Osteocyte (in vitro differentiated cells): Measurements from ENCODE around the gene TAPBPL. TPM values are rescaled to one million over a fixed set of nuclear protein-coding genes. Genes with fewer than 3 reads are reported as not detected.
"Not testable (repeated sequence)": the region's sequence is repeated elsewhere in the genome, so short reads cannot be mapped to it uniquely, and the experiment has no call there.

ENCODE experiments used
- DNase-seq: peaks from one replicate; pipeline ENCODE4 v3.0.0; 2021; ENCODE audit warnings: mixed read lengths; ENCODE audit not compliant: unreplicated experiment; ENCODE audit errors: extremely low spot score
- H3K27ac Mint-ChIP-seq: one replicate; pipeline ENCODE4 v1.8.0; 2021; ENCODE audit warnings: mild to moderate bottlenecking, mixed read lengths; ENCODE audit not compliant: unreplicated experiment
- H3K27me3 Mint-ChIP-seq: one replicate; pipeline ENCODE4 v1.8.0; 2021; ENCODE audit warnings: mixed read lengths; ENCODE audit not compliant: unreplicated experiment
- H3K36me3 Mint-ChIP-seq: one replicate; pipeline ENCODE4 v1.8.0; 2021; ENCODE audit warnings: mixed read lengths; ENCODE audit not compliant: unreplicated experiment
- H3K4me1 Mint-ChIP-seq: one replicate; pipeline ENCODE4 v1.8.0; 2021; ENCODE audit warnings: mixed read lengths; ENCODE audit not compliant: unreplicated experiment
- H3K4me3 Mint-ChIP-seq: one replicate; pipeline ENCODE4 v1.8.0; 2021; ENCODE audit warnings: mild to moderate bottlenecking, moderate library complexity, mixed read lengths; ENCODE audit not compliant: unreplicated experiment
- H3K9me3 Mint-ChIP-seq: one replicate; pipeline ENCODE4 v1.8.0; 2021; ENCODE audit warnings: mixed read lengths; ENCODE audit not compliant: unreplicated experiment
- CTCF ChIP-seq: fragments of 200-600 bp; sonication (generic); IDR thresholded peaks from 2 replicates; pipeline ENCODE4 v1.5.0; 2021; ENCODE audit warnings: antibody characterized with exemption, mild to moderate bottlenecking, moderate library complexity
- total RNA-seq: library from RNA; stranded (reverse); gene quantifications from 2 replicates; pipeline ENCODE4 v1.2.1, GENCODE V29; 2021

The TAPBPL gene
- total RNA-seq, 1 donor from 2014 or later = 13.1 TPM

DNA sequence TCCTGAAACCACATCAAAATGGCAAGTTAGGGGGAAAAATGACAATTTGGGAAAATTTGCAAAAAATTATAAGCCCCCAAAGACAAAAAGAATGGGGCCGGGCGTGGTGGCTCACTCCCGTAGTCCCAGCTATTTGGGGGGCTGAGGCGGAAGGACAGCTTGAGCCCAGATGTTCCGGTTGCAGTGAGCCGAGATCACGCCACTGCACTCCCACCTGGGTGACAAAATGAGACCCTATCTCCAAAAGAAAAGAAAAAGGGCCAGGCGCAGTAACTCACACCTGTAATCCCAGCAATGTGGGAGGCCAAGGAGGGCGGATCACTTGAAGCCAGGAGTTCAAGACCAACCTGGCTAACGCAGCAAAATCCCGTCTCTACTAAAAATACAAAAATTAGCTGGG lies 20.6 kb downstream of the TAPBPL start:
- no peaks in the 10 kb centered on the region for H3K27me3 Mint-ChIP-seq
- peaks cover 51% of the 10 kb centered on the region for H3K4me1 Mint-ChIP-seq
- H3K9me3 Mint-ChIP-seq = no peaks in the 10 kb centered on the region
- no peaks in the 10 kb centered on the region for H3K36me3 Mint-ChIP-seq
- H3K4me3 Mint-ChIP-seq = no peak overlapping the region
- no peak overlapping the region for H3K27ac Mint-ChIP-seq
- no peak for TF ChIP-seq CTCF
- no peak for DNase-seq

- DNase-seq, H3K27me3 Mint-ChIP-seq, H3K4me3 Mint-ChIP-seq, H3K27ac Mint-ChIP-seq, H3K9me3 Mint-ChIP-seq, H3K36me3 Mint-ChIP-seq: not testable (repeated sequence)
- peaks cover 29% of the 10 kb centered on the region for H3K4me1 Mint-ChIP-seq
Measured at GRCh38 chr12:6475233-6475975, 23.6 kb downstream of the TAPBPL start.

- no peak for DNase-seq
- H3K9me3 Mint-ChIP-seq = no peaks in the 10 kb centered on the region
- H3K27ac Mint-ChIP-seq = peak overlapping the region; percentile 85
- TF ChIP-seq CTCF = no peak
- H3K4me3 Mint-ChIP-seq = peak overlapping the region; percentile 2
- H3K4me1 Mint-ChIP-seq = peaks cover 24% of the 10 kb centered on the region
- H3K36me3 Mint-ChIP-seq = peaks cover 1% of the 10 kb centered on the region
- H3K27me3 Mint-ChIP-seq = peaks cover 3% of the 10 kb centered on the region
Measured at GRCh38 chr12:6476489-6476888, 24.6 kb downstream of the TAPBPL start.

GRCh38 chr12:6477601-6478377 lies 25.9 kb downstream of the TAPBPL start:
- H3K27me3 Mint-ChIP-seq, H3K36me3 Mint-ChIP-seq, DNase-seq, H3K27ac Mint-ChIP-seq, H3K9me3 Mint-ChIP-seq, H3K4me3 Mint-ChIP-seq: not testable (repeated sequence)
- peaks cover 24% of the 10 kb centered on the region for H3K4me1 Mint-ChIP-seq

DNA sequence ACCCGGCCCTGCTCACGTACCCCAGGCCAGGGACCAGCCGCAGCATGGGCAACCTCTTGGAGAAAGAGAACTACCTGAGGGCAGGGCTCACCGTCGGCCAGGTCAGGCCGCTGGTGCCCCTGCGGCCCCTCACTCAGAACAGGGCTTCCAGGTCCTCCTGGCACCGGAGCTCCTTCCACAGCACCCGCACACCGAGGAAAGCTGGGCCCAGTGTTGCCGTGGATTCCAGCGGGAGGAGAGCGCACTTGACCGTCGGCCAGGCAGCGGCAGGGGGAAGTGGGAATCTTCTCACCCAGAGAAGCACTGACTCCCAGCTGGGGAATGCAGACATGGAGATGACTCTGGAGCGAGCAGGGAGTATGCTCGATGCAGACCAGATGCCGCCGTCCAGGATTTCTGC lies 26.6 kb downstream of the TAPBPL start:
- peaks cover 1% of the 10 kb centered on the region for H3K36me3 Mint-ChIP-seq
- H3K4me1 Mint-ChIP-seq = peaks cover 24% of the 10 kb centered on the region
- no peak for DNase-seq
- H3K27ac Mint-ChIP-seq = no peak overlapping the region
- peaks cover 3% of the 10 kb centered on the region for H3K27me3 Mint-ChIP-seq
- H3K4me3 Mint-ChIP-seq = no peak overlapping the region
- TF ChIP-seq CTCF = no peak
- no peaks in the 10 kb centered on the region for H3K9me3 Mint-ChIP-seq

GRCh38 chr12:6488240-6488639 lies 36.4 kb downstream of the TAPBPL start:
- Mint-ChIP-seq H3K9me3 (no peaks in the 10 kb centered on the region), H3K4me3 (no peak overlapping the region), H3K36me3 (no peaks in the 10 kb centered on the region), H3K27me3 (no peaks in the 10 kb centered on the region), H3K27ac (no peak overlapping the region), H3K4me1 (peaks cover 10% of the 10 kb centered on the region)
- DNase-seq = no peak
- no peak for TF ChIP-seq CTCF
